ENCODE measurements around the gene DNASE2.
"Not testable (repeated sequence)": the region's sequence is repeated elsewhere in the genome, so short reads cannot be mapped to it uniquely, and the experiment has no call there.

DNA sequence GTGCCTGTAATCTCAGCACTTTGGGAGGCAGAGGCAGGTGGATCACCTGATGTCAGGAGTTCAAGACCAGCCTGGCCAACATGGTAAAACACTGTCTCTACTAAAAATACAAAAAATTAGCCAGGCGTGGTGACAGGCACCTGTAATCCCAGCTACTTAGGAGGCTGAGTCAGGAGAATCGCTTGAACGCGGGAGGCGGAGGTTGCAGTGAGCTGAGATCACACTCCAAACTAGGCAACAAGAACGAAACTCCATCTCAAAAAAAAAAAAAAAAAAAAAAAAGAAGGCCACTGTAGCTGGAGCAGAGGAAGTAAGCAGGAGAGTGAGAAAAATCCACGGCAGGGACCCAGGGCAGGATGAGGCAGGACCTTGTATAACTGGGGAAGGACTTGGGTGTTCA is 34.6 kb downstream of the DNASE2 start:
- TF ChIP-seq JUN (IDR thresholded peaks at IDR 0.05; ENCODE audit: low read depth, low read length); CHD2 (IDR thresholded peaks at IDR 0.05; ENCODE audit: low read length); POLR2A (IDR thresholded peaks at IDR 0.05; ENCODE audit: control extremely low read depth in 1 of 2, low read depth in 2 of 2, low read length in 2 of 2); CBX5 (IDR thresholded peaks at IDR 0.05; ENCODE audit: low read depth, low read length); HDAC6 (IDR thresholded peaks at IDR 0.05; ENCODE audit: low read depth, low read length); SP2 (IDR thresholded peaks at IDR 0.05; ENCODE audit: low read length); TEAD4 (IDR thresholded peaks at IDR 0.05; ENCODE audit: low read depth, low read length); CBX8 (IDR thresholded peaks at IDR 0.05; ENCODE audit: borderline replicate concordance, low read depth, low read length); TAF1 (IDR thresholded peaks at IDR 0.05; ENCODE audit: low read depth, low read length); JUND (IDR thresholded peaks at IDR 0.05; ENCODE audit: low read length); POLR2AphosphoS5 (IDR thresholded peaks at IDR 0.05; ENCODE audit: low read depth, low read length); CEBPB (IDR thresholded peaks at IDR 0.05; ENCODE audit: low read depth, low read length): not testable (repeated sequence)
- TF ChIP-seq, protein P1, sequence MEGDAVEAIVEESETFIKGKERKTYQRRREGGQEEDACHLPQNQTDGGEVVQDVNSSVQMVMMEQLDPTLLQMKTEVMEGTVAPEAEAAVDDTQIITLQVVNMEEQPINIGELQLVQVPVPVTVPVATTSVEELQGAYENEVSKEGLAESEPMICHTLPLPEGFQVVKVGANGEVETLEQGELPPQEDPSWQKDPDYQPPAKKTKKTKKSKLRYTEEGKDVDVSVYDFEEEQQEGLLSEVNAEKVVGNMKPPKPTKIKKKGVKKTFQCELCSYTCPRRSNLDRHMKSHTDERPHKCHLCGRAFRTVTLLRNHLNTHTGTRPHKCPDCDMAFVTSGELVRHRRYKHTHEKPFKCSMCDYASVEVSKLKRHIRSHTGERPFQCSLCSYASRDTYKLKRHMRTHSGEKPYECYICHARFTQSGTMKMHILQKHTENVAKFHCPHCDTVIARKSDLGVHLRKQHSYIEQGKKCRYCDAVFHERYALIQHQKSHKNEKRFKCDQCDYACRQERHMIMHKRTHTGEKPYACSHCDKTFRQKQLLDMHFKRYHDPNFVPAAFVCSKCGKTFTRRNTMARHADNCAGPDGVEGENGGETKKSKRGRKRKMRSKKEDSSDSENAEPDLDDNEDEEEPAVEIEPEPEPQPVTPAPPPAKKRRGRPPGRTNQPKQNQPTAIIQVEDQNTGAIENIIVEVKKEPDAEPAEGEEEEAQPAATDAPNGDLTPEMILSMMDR (IDR thresholded peaks at IDR 0.05; ENCODE audit: control extremely low read depth in 1 of 3, insufficient read depth in 1 of 3, low read depth in 1 of 3, low read length in 3 of 3) = not testable (repeated sequence)
- TF ChIP-seq, protein P2, sequence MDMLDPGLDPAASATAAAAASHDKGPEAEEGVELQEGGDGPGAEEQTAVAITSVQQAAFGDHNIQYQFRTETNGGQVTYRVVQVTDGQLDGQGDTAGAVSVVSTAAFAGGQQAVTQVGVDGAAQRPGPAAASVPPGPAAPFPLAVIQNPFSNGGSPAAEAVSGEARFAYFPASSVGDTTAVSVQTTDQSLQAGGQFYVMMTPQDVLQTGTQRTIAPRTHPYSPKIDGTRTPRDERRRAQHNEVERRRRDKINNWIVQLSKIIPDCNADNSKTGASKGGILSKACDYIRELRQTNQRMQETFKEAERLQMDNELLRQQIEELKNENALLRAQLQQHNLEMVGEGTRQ (IDR thresholded peaks at IDR 0.05; ENCODE audit: low read length) = not testable (repeated sequence)

Measured in H1 (cell line).